GM18526 (cell line): ENCODE data around the gene MFSD6.

Experiments
- POLR2A ChIP-seq: IDR thresholded peaks from 3 replicates; pipeline ENCODE4 v1.6.1; 2011; ENCODE audit not compliant: insufficient read length; ENCODE audit errors: extremely low read depth

Gene MFSD6

GRCh38 chr2:190417045-190417842 is 9.1 kb downstream of the MFSD6 start:
- TF ChIP-seq POLR2A = no peak

- TF ChIP-seq POLR2A = no peak
These were observed 10.6 kb downstream of the MFSD6 start for GRCh38 chr2:190418727-190419126.

- TF ChIP-seq POLR2A = no peak
These were observed 12.6 kb downstream of the MFSD6 start for GRCh38 chr2:190420801-190421200.

GRCh38 chr2:190425221-190425866 is 17.2 kb downstream of the MFSD6 start:
- TF ChIP-seq POLR2A = no peak

GRCh38 chr2:190425883-190426658 is 17.9 kb downstream of the MFSD6 start:
- TF ChIP-seq POLR2A = no peak

GRCh38 chr2:190431907-190432306 is 23.8 kb downstream of the MFSD6 start:
- TF ChIP-seq POLR2A = no peak

GRCh38 chr2:190432567-190433231 is 24.5 kb downstream of the MFSD6 start:
- TF ChIP-seq POLR2A = no peak

GRCh38 chr2:190435031-190435670 is 27.0 kb downstream of the MFSD6 start:
- TF ChIP-seq POLR2A = no peak

- no peak for TF ChIP-seq POLR2A
These were observed 28.4 kb downstream of the MFSD6 start for GRCh38 chr2:190436557-190436956.

- TF ChIP-seq POLR2A = no peak
These were observed 32.0 kb downstream of the MFSD6 start for GRCh38 chr2:190440113-190440512.

GRCh38 chr2:190441564-190441963 is 33.4 kb downstream of the MFSD6 start:
- TF ChIP-seq POLR2A = no peak

GRCh38 chr2:190443055-190443454 is 34.9 kb downstream of the MFSD6 start:
- no peak for TF ChIP-seq POLR2A

GRCh38 chr2:190443778-190444481 is 35.8 kb downstream of the MFSD6 start:
- no peak for TF ChIP-seq POLR2A

GRCh38 chr2:190444976-190445375 is 36.8 kb downstream of the MFSD6 start:
- no peak for TF ChIP-seq POLR2A
